Ascending aorta (tissue), 2 donors: ENCODE measurements around the gene ELMO1. TPM values are rescaled to one million over a fixed set of nuclear protein-coding genes. Genes with fewer than 3 reads are reported as not detected.

ENCODE experiments used
- DNase-seq, 2 donors: peaks; one replicate each; pipeline ENCODE4 v3.0.0-alpha.2; 2019; ENCODE audit warnings: low spot score in 2 of 2
- H3K27ac ChIP-seq, 2 donors: fragments of 200-600 bp; sonication (generic); one replicate each; pipeline ENCODE4 v1.5.1; 2016 to 2017; ENCODE audit warnings: mild to moderate bottlenecking in 1 of 2
- H3K27me3 ChIP-seq: fragments of 200-600 bp; sonication (generic); one replicate; pipeline ENCODE4 v1.5.1; 2017
- H3K36me3 ChIP-seq, 2 donors: fragments of 200-600 bp; sonication (generic); one replicate each; pipeline ENCODE4 v1.5.1; 2016
- H3K4me1 ChIP-seq, 2 donors: fragments of 200-600 bp; sonication (generic); one replicate each; pipeline ENCODE4 v1.5.1; 2016 to 2017; ENCODE audit warnings: mild to moderate bottlenecking in 1 of 2
- H3K4me3 ChIP-seq, 2 donors: fragments of 200-600 bp; sonication (generic); one replicate each; pipeline ENCODE4 v1.5.1; 2016 to 2017; ENCODE audit warnings: mild to moderate bottlenecking in 1 of 2
- H3K9me3 ChIP-seq, 2 donors: fragments of 200-600 bp; sonication (generic); one replicate each; pipeline ENCODE4 v1.5.1; 2016
- CTCF ChIP-seq, 3 experiments: fragments of 200-600 bp in 2 of 3; fragments of 450-650 bp in 1 of 3; sonication (generic) in 2 of 3; IDR thresholded peaks; one replicate each; pipeline ENCODE4 v1.5.1; 2016 to 2019; ENCODE audit warnings: antibody characterized with exemption in 3 of 3, mild to moderate bottlenecking in 1 of 3, moderate library complexity in 1 of 3
- intact Hi-C: fragments of 100-400 bp; cut with DNase I; formaldehyde crosslinking; loops from one replicate; pipeline ENCODE4 v1.15.1; 2023
- total RNA-seq: library from RNA; depleted of rRNA; stranded (reverse); fragments of >200 nt; gene quantifications from one replicate; pipeline ENCODE4 v1.1.0, GENCODE V29; 2016

The ELMO1 gene
- total RNA-seq, 1 donor from 2014 or later = 40.8 TPM

GRCh38 chr7:37408291-37409228 lies 40.1 kb downstream of the ELMO1 start:
- H3K27ac ChIP-seq = no peak overlapping the region
- DNase-seq = no peak
- no peaks in the 10 kb centered on the region for H3K4me1 ChIP-seq
- H3K27me3 ChIP-seq = no peaks in the 10 kb centered on the region
- H3K4me3 ChIP-seq = no peak overlapping the region
- intact Hi-C loops = no loop called here
- H3K9me3 ChIP-seq = no peaks in the 10 kb centered on the region
- no peaks in the 10 kb centered on the region for H3K36me3 ChIP-seq
- no peak for TF ChIP-seq CTCF (IDR thresholded peaks at IDR 0.05)

- no peaks in the 10 kb centered on the region for H3K4me1 ChIP-seq
- no peak overlapping the region for H3K27ac ChIP-seq
- no peak for DNase-seq
- intact Hi-C loops = no loop called here
- no peak for TF ChIP-seq CTCF (IDR thresholded peaks at IDR 0.05)
- no peaks in the 10 kb centered on the region for H3K36me3 ChIP-seq
- H3K9me3 ChIP-seq = no peaks in the 10 kb centered on the region
- no peaks in the 10 kb centered on the region for H3K27me3 ChIP-seq
- no peak overlapping the region for H3K4me3 ChIP-seq
These were observed 43.0 kb downstream of the ELMO1 start for GRCh38 chr7:37405603-37406122.

- no peak for TF ChIP-seq CTCF (IDR thresholded peaks at IDR 0.05)
- Histone ChIP-seq H3K4me1 (no peaks in the 10 kb centered on the region), H3K27me3 (no peaks in the 10 kb centered on the region), H3K4me3 (no peak overlapping the region), H3K9me3 (no peaks in the 10 kb centered on the region), H3K36me3 (no peaks in the 10 kb centered on the region), H3K27ac (no peak overlapping the region)
- intact Hi-C loops = no loop called here
- DNase-seq = no peak
These were observed 43.5 kb downstream of the ELMO1 start for GRCh38 chr7:37405128-37405527.

GRCh38 chr7:37399876-37400421 lies 48.7 kb downstream of the ELMO1 start:
- no peaks in the 10 kb centered on the region for H3K9me3 ChIP-seq
- no peak for TF ChIP-seq CTCF (IDR thresholded peaks at IDR 0.05)
- H3K4me3 ChIP-seq = no peak overlapping the region
- no peaks in the 10 kb centered on the region for H3K27me3 ChIP-seq
- intact Hi-C loops = no loop called here
- no peak overlapping the region for H3K27ac ChIP-seq
- no peaks in the 10 kb centered on the region for H3K36me3 ChIP-seq
- no peak for DNase-seq
- H3K4me1 ChIP-seq = no peaks in the 10 kb centered on the region

- no peak overlapping the region for H3K4me3 ChIP-seq
- intact Hi-C loops = no loop called here
- TF ChIP-seq CTCF (IDR thresholded peaks at IDR 0.05) = no peak
- DNase-seq = no peak
- no peaks in the 10 kb centered on the region for H3K9me3 ChIP-seq
- no peaks in the 10 kb centered on the region for H3K27me3 ChIP-seq
- H3K27ac ChIP-seq = no peak overlapping the region
- H3K4me1 ChIP-seq = no peaks in the 10 kb centered on the region
- H3K36me3 ChIP-seq = no peaks in the 10 kb centered on the region
These were observed 50.3 kb downstream of the ELMO1 start for GRCh38 chr7:37398403-37398802.
